Measurements from ENCODE around the gene BEST1. TPM values are rescaled to one million over a fixed set of nuclear protein-coding genes. Genes with fewer than 3 reads are reported as not detected.

Gene BEST1
- total and polyA plus RNA-seq, 2 of the 13 experiments (the other 11 are each of a cell fraction or from before 2014, with no cell fraction given): 0.09 to 0.65 TPM

DNA sequence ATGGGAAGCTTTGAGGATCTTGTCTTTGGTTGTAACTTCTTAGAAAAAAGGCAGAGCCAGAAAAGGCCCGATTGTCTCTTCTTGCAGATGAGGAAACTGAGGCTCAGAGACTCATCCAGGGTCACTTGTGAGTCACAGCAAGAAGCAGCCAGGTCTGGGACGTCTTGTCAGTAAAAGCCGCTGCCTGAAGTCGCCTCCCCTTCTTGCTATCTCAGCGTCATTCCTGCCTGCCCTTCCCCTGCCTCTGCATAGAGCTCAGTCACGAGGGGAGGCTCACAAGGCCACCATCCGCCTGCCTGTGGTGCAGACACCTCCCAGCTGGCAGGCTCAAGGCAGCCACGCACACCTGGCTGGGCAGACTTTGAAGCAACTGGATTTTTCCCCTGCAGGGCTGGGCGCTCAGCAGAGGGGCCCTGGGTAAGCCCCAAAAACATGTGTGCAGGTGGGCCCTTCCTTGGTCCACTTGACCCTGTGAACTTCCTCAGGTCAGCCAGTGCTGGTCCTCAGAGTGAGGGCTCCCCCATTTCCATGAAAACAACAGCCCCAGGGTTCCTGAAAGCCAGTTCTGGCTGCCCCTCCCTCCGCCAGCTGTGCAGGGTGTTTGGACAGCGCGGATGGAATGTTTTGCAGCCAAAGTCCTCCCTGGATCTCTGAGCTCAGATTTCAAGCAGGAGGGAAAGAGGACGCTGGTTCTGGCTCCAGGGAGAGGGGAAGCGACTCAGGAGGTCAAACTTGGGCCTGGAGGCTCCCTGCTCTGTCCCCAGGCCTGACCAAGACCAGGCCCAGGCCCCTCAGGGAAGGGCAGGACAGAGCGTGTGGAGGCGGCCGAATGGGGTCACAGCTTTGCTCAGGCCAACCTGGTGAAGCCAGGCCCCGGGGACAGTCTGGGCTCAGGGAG is 26.7 kb upstream of the BEST1 start (continued):
- TF ChIP-seq, protein P1, sequence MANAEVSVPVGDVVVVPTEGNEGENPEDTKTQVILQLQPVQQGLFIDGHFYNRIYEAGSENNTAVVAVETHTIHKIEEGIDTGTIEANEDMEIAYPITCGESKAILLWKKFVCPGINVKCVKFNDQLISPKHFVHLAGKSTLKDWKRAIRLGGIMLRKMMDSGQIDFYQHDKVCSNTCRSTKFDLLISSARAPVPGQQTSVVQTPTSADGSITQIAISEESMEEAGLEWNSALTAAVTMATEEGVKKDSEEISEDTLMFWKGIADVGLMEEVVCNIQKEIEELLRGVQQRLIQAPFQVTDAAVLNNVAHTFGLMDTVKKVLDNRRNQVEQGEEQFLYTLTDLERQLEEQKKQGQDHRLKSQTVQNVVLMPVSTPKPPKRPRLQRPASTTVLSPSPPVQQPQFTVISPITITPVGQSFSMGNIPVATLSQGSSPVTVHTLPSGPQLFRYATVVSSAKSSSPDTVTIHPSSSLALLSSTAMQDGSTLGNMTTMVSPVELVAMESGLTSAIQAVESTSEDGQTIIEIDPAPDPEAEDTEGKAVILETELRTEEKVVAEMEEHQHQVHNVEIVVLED (CRISPR knock-in tag; IDR thresholded peaks at IDR 0.05; ENCODE audit: borderline replicate concordance): peak; percentile 21; the same call in 1 of the 2 replicates
- TF ChIP-seq, protein P2, sequence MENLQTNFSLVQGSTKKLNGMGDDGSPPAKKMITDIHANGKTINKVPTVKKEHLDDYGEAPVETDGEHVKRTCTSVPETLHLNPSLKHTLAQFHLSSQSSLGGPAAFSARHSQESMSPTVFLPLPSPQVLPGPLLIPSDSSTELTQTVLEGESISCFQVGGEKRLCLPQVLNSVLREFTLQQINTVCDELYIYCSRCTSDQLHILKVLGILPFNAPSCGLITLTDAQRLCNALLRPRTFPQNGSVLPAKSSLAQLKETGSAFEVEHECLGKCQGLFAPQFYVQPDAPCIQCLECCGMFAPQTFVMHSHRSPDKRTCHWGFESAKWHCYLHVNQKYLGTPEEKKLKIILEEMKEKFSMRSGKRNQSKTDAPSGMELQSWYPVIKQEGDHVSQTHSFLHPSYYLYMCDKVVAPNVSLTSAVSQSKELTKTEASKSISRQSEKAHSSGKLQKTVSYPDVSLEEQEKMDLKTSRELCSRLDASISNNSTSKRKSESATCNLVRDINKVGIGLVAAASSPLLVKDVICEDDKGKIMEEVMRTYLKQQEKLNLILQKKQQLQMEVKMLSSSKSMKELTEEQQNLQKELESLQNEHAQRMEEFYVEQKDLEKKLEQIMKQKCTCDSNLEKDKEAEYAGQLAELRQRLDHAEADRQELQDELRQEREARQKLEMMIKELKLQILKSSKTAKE (CRISPR knock-in tag; IDR thresholded peaks at IDR 0.05; ENCODE audit: borderline replicate concordance): no peak
- TF ChIP-seq ZNF83 (CRISPR knock-in tag; IDR thresholded peaks at IDR 0.05; ENCODE audit: borderline replicate concordance): no peak
- no peak for TF ChIP-seq NFATC3 (CRISPR knock-in tag; IDR thresholded peaks at IDR 0.05)
- TF ChIP-seq ZBTB1 (CRISPR knock-in tag; IDR thresholded peaks at IDR 0.05; ENCODE audit: borderline replicate concordance): no peak
- TF ChIP-seq, protein P3, sequence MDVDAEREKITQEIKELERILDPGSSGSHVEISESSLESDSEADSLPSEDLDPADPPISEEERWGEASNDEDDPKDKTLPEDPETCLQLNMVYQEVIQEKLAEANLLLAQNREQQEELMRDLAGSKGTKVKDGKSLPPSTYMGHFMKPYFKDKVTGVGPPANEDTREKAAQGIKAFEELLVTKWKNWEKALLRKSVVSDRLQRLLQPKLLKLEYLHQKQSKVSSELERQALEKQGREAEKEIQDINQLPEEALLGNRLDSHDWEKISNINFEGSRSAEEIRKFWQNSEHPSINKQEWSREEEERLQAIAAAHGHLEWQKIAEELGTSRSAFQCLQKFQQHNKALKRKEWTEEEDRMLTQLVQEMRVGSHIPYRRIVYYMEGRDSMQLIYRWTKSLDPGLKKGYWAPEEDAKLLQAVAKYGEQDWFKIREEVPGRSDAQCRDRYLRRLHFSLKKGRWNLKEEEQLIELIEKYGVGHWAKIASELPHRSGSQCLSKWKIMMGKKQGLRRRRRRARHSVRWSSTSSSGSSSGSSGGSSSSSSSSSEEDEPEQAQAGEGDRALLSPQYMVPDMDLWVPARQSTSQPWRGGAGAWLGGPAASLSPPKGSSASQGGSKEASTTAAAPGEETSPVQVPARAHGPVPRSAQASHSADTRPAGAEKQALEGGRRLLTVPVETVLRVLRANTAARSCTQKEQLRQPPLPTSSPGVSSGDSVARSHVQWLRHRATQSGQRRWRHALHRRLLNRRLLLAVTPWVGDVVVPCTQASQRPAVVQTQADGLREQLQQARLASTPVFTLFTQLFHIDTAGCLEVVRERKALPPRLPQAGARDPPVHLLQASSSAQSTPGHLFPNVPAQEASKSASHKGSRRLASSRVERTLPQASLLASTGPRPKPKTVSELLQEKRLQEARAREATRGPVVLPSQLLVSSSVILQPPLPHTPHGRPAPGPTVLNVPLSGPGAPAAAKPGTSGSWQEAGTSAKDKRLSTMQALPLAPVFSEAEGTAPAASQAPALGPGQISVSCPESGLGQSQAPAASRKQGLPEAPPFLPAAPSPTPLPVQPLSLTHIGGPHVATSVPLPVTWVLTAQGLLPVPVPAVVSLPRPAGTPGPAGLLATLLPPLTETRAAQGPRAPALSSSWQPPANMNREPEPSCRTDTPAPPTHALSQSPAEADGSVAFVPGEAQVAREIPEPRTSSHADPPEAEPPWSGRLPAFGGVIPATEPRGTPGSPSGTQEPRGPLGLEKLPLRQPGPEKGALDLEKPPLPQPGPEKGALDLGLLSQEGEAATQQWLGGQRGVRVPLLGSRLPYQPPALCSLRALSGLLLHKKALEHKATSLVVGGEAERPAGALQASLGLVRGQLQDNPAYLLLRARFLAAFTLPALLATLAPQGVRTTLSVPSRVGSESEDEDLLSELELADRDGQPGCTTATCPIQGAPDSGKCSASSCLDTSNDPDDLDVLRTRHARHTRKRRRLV (CRISPR knock-in tag; IDR thresholded peaks at IDR 0.05): 0 out of 2 replicates have a peak, but pooled peaks have one; percentile 47
- peak; percentile 86; the same call in 1 of the 2 replicates for TF ChIP-seq ZNF138 (CRISPR knock-in tag; IDR thresholded peaks at IDR 0.05; ENCODE audit: low read depth)
- no peak for TF ChIP-seq ZNF7 (CRISPR knock-in tag; IDR thresholded peaks at IDR 0.05)
- TF ChIP-seq, protein P4, sequence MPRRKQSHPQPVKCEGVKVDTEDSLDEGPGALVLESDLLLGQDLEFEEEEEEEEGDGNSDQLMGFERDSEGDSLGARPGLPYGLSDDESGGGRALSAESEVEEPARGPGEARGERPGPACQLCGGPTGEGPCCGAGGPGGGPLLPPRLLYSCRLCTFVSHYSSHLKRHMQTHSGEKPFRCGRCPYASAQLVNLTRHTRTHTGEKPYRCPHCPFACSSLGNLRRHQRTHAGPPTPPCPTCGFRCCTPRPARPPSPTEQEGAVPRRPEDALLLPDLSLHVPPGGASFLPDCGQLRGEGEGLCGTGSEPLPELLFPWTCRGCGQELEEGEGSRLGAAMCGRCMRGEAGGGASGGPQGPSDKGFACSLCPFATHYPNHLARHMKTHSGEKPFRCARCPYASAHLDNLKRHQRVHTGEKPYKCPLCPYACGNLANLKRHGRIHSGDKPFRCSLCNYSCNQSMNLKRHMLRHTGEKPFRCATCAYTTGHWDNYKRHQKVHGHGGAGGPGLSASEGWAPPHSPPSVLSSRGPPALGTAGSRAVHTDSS (CRISPR knock-in tag; conservative IDR thresholded peaks at IDR 0.05): no peak
- TF ChIP-seq, protein P5, sequence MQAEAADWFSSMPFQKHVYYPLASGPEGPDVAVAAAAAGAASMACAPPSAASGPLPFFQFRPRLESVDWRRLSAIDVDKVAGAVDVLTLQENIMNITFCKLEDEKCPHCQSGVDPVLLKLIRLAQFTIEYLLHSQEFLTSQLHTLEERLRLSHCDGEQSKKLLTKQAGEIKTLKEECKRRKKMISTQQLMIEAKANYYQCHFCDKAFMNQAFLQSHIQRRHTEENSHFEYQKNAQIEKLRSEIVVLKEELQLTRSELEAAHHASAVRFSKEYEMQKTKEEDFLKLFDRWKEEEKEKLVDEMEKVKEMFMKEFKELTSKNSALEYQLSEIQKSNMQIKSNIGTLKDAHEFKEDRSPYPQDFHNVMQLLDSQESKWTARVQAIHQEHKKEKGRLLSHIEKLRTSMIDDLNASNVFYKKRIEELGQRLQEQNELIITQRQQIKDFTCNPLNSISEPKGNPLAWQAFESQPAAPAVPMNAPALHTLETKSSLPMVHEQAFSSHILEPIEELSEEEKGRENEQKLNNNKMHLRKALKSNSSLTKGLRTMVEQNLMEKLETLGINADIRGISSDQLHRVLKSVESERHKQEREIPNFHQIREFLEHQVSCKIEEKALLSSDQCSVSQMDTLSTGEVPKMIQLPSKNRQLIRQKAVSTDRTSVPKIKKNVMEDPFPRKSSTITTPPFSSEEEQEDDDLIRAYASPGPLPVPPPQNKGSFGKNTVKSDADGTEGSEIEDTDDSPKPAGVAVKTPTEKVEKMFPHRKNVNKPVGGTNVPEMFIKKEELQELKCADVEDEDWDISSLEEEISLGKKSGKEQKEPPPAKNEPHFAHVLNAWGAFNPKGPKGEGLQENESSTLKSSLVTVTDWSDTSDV (CRISPR knock-in tag; IDR thresholded peaks at IDR 0.05): no peak
- no peak for TF ChIP-seq ZNF101 (CRISPR knock-in tag; IDR thresholded peaks at IDR 0.05; ENCODE audit: borderline replicate concordance, low read depth)
- no peak for TF ChIP-seq PHF5A (CRISPR knock-in tag; IDR thresholded peaks at IDR 0.05; ENCODE audit: low read depth, unreplicated experiment)
- peak; percentile 91 for TF ChIP-seq BCL6 (CRISPR knock-in tag; IDR thresholded peaks at IDR 0.05)
- TF ChIP-seq KDM5B (CRISPR knock-in tag; IDR thresholded peaks at IDR 0.05; ENCODE audit: borderline replicate concordance): peak; percentile 78; the same call in 1 of the 2 replicates
